DMS153 (cell line): ENCODE measurements around the gene NCBP3.

Experiments
- DNase-seq: peaks from one replicate; lab custom pipeline; 2025; lab: John Stamatoyannopoulos, UW

NCBP3 gene

DNA sequence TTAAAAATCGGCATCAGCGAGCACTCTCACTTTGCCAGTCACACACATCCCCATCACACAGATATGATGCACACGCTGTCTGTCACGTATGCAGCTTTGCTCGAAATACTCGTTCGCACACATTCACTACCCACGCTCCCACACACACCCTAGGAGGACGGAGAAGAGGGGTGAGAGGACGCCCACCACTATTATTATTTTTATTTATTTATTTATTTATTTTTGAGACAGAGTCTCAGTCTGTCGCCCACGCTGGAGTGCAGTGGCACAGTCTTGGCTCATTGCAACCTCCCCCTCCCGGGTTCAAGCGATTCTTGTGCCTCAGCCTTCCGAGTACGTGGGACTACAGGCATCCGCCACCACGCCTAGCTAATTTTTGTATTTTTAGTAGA lies 92.0 kb downstream of the NCBP3 start:
- no peak for DNase-seq

DNA sequence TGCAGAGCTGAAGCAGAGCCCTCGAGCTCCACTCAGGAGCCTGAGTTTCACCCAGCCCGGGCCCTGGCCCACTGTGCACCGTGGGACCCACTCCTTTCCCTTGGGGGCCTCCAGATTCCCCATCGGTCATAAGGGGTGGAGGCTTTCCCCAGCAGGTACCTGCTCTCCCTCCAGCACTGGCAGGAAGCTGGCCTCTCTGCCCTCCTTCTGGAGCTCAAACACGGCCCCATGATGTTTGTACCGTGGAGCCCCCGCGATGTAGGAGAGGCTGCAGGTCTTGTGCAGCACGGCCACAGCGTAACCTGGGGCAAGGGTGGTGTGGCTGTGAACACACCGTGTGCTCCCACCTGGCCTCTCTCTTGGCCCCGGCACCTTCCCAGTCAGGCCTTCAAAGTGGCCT lies 92.4 kb downstream of the NCBP3 start:
- DNase-seq: no peak
